Measurements from ENCODE around the gene GRIN2A.

GRIN2A gene

GRCh38 chr16:9957002-9957401 is 225.2 kb downstream of the GRIN2A start:
- DNase-seq = no peak

- DNase-seq = no peak
These were observed 226.6 kb downstream of the GRIN2A start for GRCh38 chr16:9955677-9956076.

- DNase-seq = no peak
These were observed 228.2 kb downstream of the GRIN2A start for GRCh38 chr16:9953908-9954570.

GRCh38 chr16:9950658-9951057 is 231.6 kb downstream of the GRIN2A start:
- DNase-seq = no peak

- DNase-seq = no peak
These were observed 232.8 kb downstream of the GRIN2A start for GRCh38 chr16:9949396-9949795.

- DNase-seq = no peak
These were observed 233.3 kb downstream of the GRIN2A start for GRCh38 chr16:9948933-9949332.

- DNase-seq = no peak
These were observed 236.1 kb downstream of the GRIN2A start for GRCh38 chr16:9946022-9946720.

GRCh38 chr16:9943121-9943520 is 239.1 kb downstream of the GRIN2A start:
- no peak for DNase-seq

GRCh38 chr16:9941245-9941644 is 241.0 kb downstream of the GRIN2A start:
- DNase-seq = no peak

GRCh38 chr16:9934723-9935508 is 247.3 kb downstream of the GRIN2A start:
- no peak for DNase-seq

GRCh38 chr16:9932919-9933653 is 249.1 kb downstream of the GRIN2A start:
- DNase-seq = no peak

- DNase-seq = no peak
These were observed 250.2 kb downstream of the GRIN2A start for GRCh38 chr16:9932000-9932399.

- DNase-seq = no peak
These were observed 252.4 kb downstream of the GRIN2A start for GRCh38 chr16:9929836-9930235.

- no peak for DNase-seq
These were observed 252.9 kb downstream of the GRIN2A start for GRCh38 chr16:9929313-9929712.

- DNase-seq = no peak
These were observed 259.8 kb downstream of the GRIN2A start for GRCh38 chr16:9922441-9922840.

GRCh38 chr16:9921997-9922396 is 260.2 kb downstream of the GRIN2A start:
- no peak for DNase-seq

GRCh38 chr16:9919460-9919859 is 262.8 kb downstream of the GRIN2A start:
- no peak for DNase-seq

- DNase-seq = no peak
These were observed 264.5 kb downstream of the GRIN2A start for GRCh38 chr16:9917691-9918090.

GRCh38 chr16:9913604-9914326 is 268.5 kb downstream of the GRIN2A start:
- no peak for DNase-seq

- DNase-seq = no peak
These were observed 270.2 kb downstream of the GRIN2A start for GRCh38 chr16:9911989-9912388.

GRCh38 chr16:9911231-9911630 is 271.0 kb downstream of the GRIN2A start:
- DNase-seq = no peak

GRCh38 chr16:9909072-9909825 is 273.0 kb downstream of the GRIN2A start:
- no peak for DNase-seq

All from NCI-H774 (cell line).